Renal cortical epithelial cell (primary cell): ENCODE results near the gene HOMER2. TPM values are rescaled to one million over a fixed set of nuclear protein-coding genes. Genes with fewer than 3 reads are reported as not detected.
A peak's percentile ranks its signal among the peaks of the same experiment; 100 is the strongest.

Experiments used
- DNase-seq: peaks from one replicate; pipeline ENCODE4 v3.0.0-alpha.2; 2011; ENCODE audit warnings: low read depth
- total RNA-seq: library from RNA; depleted of rRNA; stranded (reverse); fragments of >200 nt; gene quantifications from 2 replicates; pipeline ENCODE4 v1.2.3, GENCODE V29; 2014

Gene HOMER2
- total RNA-seq, 1 donor from 2014 or later, result 56.6 TPM

- DNase-seq, result no peak
Observed at GRCh38 chr15:82930461-82930860, 22.1 kb downstream of the HOMER2 start.

GRCh38 chr15:82928711-82929110 is 23.8 kb downstream of the HOMER2 start:
- no peak for DNase-seq

- DNase-seq, result no peak
Observed at GRCh38 chr15:82923744-82924143, 28.8 kb downstream of the HOMER2 start.

- no peak for DNase-seq
Observed at GRCh38 chr15:82922737-82923136, 29.8 kb downstream of the HOMER2 start.

- no peak for DNase-seq
Observed at GRCh38 chr15:82921939-82922338, 30.6 kb downstream of the HOMER2 start.

- no peak for DNase-seq
Observed at GRCh38 chr15:82921242-82921641, 31.3 kb downstream of the HOMER2 start.

- peak; percentile 78 for DNase-seq
Observed at GRCh38 chr15:82919231-82919886, 33.2 kb downstream of the HOMER2 start.

GRCh38 chr15:82918607-82919230 is 33.8 kb downstream of the HOMER2 start:
- no peak for DNase-seq

- DNase-seq, result no peak
Observed at GRCh38 chr15:82918162-82918561, 34.4 kb downstream of the HOMER2 start.

- DNase-seq, result no peak
Observed at GRCh38 chr15:82917249-82917648, 35.3 kb downstream of the HOMER2 start.

- no peak for DNase-seq
Observed at GRCh38 chr15:82916161-82916952, 36.2 kb downstream of the HOMER2 start.

GRCh38 chr15:82914396-82914795 is 38.1 kb downstream of the HOMER2 start:
- DNase-seq, result no peak

GRCh38 chr15:82911458-82911857 is 41.1 kb downstream of the HOMER2 start:
- DNase-seq, result no peak

- DNase-seq, result no peak
Observed at GRCh38 chr15:82910721-82911120, 41.8 kb downstream of the HOMER2 start.

GRCh38 chr15:82909080-82909815 is 43.3 kb downstream of the HOMER2 start:
- DNase-seq, result no peak

- no peak for DNase-seq
Observed at GRCh38 chr15:82907350-82907749, 45.2 kb downstream of the HOMER2 start.

GRCh38 chr15:82904574-82904973 is 47.9 kb downstream of the HOMER2 start:
- no peak for DNase-seq

- no peak for DNase-seq
Observed at GRCh38 chr15:82903511-82903910, 49.0 kb downstream of the HOMER2 start.

- DNase-seq, result no peak
Observed at GRCh38 chr15:82901114-82901805, 51.3 kb downstream of the HOMER2 start.

- DNase-seq, result peak; percentile 25
Observed at GRCh38 chr15:82900511-82901060, 51.9 kb downstream of the HOMER2 start.

- DNase-seq, result no peak
Observed at GRCh38 chr15:82898961-82899360, 53.6 kb downstream of the HOMER2 start.
